Fibroblast of lung (primary cell): ENCODE measurements around the gene RCSD1.

Experiments used
- CTCF ChIP-seq, 2 donors: IDR thresholded peaks in 1 of 2; conservative IDR thresholded peaks in 1 of 2; 1 replicate in 1 of 2; 2 replicates in 1 of 2; pipeline ENCODE4 v1.5.1; 2011 to 2012; ENCODE audit warnings: low read length in 2 of 2, control low read depth in 1 of 2, inconsistent platforms in 1 of 2, low read depth in 1 of 2, mild to moderate bottlenecking in 1 of 2
- EZH2 ChIP-seq: IDR thresholded peaks from 2 replicates; pipeline ENCODE4 v1.5.1; 2012; ENCODE audit warnings: low read length, control low read depth, mild to moderate bottlenecking; ENCODE audit errors: missing control alignments

GRCh38 chr1:167697667-167698141 lies 67.7 kb downstream of the RCSD1 start:
- no peak for TF ChIP-seq EZH2
- no peak for TF ChIP-seq CTCF (conservative IDR thresholded peaks at IDR 0.05 in 1 of 2, IDR thresholded peaks at IDR 0.05 in 1 of 2; ENCODE audit: low read depth in 1 of 2, low read length in 2 of 2)
